NCI-H2196 treated with DMSO at 0.1 percent for 48 hours (cell line): ENCODE measurements around the gene SEMA3E.
A peak's percentile ranks its signal among the peaks of the same experiment; 100 is the strongest.
"Not testable (repeated sequence)": the region's sequence is repeated elsewhere in the genome, so short reads cannot be mapped to it uniquely, and the experiment has no call there.

Experiments
- DNase-seq: peaks from one replicate; lab custom pipeline; 2025; ENCODE audit not compliant: unreplicated experiment; lab: John Stamatoyannopoulos, UW

SEMA3E gene

DNA sequence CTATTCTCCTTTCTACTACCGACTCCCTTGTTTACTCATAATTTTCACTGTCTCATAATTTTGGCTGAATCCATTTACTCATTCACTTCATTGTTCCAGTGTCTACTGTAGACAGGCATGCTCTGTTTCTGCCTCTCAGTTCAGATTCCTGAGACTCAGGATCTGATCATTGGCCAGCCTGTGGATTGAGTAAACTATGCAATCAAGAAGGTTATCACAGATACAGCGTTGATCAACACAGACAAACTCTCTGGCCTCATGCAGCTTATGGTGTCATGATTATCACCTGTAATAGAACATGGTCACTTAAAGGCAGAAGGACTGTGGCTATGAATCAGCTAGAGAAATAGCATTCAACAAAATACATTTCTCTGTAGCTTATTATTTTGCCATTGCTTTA lies 86.0 kb downstream of the SEMA3E start:
- DNase-seq = no peak

DNA sequence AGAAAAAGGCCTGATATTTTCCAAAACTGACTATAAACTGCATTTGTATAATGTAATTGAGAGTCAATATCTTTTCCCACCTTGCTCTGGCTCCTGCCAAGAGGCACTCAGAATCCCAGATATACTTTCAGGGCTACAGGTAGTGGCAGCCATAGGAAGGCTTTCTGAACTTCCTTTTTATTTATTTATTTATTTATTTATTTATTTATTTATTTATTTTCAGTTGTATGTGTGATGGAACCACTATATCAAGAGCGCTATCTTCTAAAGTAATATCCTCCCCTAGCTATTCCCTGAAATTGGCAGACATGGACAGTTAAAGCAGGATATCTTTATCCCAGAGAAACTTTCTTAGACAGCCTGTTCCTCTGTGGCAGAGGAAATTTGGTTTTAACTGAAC lies 86.7 kb downstream of the SEMA3E start:
- no peak for DNase-seq

DNA sequence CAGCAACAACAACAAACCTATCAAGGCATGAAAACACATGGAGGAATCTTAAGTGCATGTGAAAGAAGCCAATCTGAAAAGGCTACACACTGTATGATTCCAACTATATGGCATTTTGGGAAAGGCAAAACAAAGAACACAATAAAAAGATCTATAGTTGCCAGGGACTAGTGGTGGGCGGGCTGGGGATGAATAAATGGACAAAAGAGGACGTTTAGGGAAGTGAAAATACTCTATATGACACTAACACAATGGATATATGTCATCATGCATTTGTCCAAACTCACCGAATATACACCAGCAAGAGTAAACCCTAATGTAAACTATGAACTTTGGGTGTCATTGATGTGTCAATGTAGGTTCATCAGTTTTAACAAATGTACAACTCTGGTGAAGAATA lies 89.1 kb downstream of the SEMA3E start:
- no peak for DNase-seq

DNA sequence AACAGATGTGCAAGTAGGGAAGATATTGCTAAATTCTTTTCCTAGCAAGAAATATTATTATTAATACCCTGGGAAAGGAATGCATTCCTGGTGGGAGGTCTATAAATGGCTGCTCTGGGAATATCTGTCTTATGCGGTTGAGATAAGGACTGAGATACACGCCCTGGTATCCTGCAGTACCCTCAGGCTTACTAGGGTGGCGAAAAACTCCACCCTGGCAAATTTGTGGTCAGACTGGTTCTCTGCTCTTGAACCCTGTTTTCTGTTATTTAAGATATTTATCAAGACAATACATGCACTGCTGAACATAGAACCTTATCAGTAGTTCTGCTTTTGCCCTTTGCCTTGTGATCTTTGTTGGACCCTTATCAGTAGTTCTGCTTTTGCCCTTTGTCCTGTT lies 96.4 kb downstream of the SEMA3E start:
- DNase-seq = not testable (repeated sequence)

DNA sequence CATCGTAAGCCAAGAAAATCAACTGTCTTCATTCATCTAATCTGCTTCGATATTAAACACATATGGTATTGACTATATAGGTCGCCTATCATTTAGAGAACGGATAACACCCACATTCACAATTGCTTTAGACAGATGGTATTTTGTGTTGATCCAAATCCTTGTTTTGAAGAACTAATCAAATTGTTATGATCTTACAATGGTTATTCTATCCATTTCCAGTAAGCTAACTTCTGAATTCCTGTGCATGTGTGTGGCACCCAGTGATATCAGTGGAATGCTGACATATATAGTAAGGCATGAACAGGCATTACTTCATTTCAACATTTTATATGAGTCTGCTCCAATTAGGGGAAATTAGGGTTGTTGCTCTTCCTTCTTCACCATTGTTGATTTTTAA lies 98.8 kb downstream of the SEMA3E start:
- DNase-seq = no peak

DNA sequence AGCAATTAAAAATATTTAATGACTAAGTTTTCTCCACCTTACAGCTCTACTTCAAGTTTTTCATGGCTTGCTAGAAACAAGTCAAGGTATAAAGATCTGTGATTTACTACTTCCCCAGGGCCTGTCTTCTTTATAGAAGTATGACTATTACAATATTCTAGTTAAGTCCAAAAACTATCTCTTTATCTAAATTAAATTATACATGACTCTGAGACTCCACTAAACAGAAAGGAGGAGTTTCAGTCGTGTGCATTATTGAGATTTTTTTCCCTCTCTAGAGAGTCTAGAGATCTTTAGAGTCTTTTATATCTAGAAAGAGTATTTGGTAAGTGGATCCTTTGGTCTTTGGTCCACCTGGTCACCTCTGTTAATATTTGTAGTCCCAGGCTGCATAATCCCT lies 100.7 kb downstream of the SEMA3E start:
- no peak for DNase-seq

DNA sequence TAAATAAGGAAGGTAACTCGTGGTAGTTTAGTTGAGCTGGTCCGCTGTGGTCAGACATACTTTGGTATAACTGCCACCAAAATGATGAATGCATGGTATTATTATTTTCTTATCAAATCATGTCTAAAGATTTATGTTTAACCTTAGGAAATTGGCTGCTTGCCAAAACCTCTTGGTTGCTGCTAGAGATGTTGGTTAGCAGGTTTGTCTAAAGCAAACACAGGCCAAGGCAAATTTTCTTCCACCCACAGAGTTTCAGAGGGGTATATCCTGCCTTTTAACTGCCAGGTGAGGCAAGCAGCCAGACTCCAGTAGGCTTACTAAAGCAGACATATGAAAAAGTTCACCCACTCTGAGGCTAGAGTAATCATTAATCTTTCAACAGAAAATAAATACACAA lies 101.4 kb downstream of the SEMA3E start:
- peak; percentile 5 for DNase-seq

DNA sequence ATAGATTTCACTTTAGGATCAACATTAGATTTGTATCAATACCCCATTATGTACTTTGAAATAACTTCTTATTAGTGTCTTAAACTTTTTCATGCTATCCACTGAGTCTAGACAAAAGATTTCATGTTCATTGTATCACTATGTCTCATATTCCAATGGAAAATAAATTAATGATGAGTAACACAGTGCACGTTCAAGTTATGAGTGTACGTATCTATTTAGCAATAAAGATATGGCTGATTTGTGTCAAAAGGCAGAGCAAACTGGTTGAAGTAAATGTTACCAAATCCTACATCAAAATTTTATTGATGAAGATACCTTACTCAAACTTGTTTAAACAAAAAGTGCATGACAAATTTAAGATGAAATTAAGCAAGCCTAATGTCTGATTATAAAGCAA lies 102.4 kb downstream of the SEMA3E start:
- no peak for DNase-seq

DNA sequence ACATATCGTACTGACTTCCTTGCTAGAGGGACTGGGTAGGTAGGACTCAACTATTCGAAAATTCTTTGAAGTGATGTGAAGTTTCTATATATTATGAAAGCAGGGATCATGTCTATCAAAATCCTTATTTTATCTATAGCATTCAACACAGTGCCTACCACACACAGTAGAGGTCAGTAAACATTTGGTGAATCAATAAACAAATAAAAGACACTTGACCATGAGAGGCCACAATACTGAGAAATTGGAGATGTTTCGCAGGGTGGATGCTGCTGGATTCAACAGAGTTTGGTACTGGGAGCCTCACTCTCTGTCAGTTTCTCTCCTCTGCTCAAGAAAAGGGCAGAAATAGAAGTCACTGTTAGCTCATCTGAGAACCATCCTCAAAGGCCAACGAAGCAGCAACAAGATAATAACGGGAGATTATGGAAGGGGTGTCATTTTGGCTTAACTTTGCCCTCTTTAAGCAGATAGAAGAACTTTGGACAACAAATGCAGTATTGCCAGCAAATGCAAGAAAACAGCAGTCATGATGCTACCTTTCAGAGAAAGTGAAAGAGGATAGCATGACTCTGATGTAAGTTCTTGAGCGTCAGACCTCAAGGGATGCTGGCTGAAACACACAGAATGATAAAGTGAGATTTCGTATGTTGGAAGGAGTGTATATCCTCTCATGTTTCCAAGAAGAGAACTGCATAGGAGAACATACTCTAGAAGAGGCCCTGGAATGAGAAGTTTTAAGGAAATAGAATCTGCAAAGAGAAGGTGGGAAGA lies 107.6 kb downstream of the SEMA3E start:
- DNase-seq = no peak

DNA sequence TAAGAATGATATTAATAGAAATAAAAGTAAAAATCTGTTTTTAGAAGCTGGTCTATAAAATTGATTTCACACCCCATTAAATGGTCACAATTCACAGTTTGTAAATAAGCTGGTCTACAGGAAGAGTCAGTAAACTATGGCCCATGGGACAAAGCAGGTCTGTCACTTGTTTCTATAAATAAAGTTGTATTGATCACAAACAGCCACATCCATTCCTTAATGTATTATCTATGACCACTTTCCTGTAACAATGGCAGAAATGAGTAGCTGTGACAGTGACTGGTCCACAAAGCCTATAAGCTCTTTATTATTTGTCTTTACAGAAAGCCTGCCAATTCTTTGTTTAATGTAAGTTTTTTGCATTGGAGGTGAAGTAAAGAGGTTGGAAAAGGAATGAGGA lies 114.5 kb downstream of the SEMA3E start:
- DNase-seq = no peak

DNA sequence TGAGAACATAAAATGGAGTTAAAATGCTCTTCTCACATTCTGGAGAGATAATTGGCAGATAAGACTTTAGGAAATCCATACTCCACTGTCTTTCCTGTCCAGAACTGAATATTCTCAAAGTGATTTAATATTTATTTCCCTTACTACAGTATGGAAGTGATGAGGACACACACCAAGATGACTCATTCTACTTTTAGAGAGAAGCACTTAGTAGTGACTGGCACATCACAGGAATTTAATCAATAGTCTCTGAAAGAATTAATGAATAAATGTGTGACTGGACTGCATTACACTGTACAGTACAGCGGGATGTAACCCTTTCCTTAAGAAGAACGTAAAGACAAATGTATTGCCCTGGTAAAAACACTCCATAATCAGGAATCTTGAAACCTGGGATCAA lies 116.7 kb downstream of the SEMA3E start:
- DNase-seq = no peak

DNA sequence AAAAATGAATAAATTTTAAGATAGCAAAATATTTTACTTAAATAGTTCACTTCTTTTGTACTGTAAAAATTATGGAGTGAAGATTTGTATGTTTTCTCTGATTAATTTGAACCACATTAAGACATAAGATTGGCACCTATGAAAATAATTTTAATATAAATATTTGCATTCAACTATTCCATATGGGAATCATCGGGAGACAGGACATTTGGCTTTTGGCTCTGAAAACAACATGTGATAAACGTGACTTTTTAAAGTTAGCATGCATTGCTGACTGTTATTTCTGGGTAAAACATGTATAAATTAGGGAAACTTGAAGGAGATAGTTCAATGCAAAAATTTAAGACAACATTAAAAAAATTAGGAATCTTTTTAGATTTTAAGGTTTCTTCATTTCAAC lies 117.2 kb downstream of the SEMA3E start:
- no peak for DNase-seq

DNA sequence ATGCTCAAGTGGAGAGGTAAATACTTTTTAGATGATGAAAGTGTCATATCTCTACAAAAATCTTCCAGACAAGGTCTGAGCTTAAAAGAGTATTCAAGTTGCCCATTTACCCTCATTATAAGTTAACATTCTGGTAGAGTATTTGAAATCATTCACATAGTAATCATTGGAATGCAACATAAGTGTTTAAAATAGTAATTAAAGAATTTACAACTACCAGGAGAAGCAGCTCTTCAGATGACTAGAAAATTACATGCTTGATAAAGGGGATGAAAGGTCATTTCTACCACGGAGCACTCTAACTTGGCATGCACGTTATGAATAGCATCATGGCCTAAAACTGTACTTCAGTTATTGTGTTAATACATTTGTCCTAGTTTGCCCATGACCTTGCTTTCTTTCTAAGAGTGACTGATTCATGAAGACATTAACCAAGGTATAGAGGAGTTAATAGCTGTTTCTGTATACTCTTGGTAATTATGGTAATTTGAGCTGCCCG lies 120.0 kb downstream of the SEMA3E start:
- no peak for DNase-seq

DNA sequence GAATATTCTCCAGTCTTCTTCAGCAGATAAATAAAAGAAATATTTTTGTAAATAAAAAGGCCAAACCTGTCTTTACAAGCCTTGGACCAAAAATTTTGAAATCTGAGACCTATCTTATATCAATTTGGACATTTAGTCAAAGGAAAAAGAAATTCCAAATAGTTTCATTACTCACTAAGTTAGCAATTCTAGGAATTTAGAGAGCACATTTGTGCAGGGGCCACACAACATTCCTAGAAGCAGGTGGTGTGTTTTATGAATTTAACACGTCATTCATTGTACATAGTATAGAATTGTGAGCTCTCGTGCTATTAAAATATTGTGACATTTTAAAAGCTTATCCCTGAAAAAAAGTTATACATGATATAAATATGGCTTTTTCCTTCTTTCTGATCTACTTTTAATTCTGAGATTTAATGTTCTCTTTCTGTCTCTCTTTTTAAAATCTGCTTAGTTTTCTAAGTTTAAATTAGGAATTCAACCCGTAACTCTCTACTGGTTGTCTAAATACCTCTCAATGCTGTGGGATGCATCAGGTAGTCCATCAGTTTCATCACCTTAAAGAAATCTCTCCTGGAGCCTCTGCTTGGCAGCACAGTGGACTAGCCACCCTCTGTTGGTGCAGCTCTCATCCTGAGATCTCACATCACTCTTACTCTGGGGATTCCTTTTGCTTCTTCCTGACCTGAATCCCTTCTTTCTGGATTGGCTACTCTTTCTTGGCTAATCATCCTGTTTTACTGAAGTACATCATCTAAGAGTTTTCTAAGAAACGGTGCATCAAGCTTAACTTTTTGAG lies 124.5 kb downstream of the SEMA3E start:
- DNase-seq = no peak

DNA sequence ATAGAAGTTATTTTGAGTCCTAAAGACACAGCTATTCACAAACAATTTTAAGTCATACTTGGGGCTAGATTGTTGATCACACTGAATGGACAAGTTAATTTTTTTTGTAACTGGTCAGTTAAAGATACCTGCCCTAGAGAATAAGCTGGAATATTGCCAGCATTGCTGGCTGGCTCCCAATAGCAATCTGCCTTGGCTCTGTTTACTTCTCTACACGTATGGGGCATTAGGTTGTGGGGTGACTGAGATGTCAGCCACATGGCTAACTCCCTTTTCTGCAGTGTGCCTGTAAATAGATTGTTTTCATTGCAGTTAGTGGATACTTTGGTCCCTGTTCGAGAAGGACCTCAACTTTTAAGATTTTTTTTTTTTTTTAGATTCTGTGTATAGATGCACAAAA lies 128.2 kb downstream of the SEMA3E start:
- no peak for DNase-seq

DNA sequence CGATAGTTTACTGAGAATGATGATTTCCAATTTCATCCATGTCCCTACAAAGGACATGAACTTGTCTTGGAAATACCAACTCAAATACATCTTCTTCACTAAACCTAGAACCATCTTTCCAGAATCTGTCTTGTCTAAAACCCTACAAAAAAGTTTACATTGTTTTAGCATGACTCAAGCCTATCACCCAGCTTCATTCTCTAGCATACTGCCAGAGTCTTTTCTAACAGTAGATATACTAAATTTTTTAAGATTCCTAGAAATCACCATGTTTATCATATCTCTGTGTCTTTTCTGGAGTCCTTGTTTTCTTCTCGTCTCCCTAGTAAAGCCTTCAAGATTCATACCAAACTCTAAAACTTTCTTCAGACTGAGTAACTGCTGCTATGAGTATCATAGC lies 129.7 kb downstream of the SEMA3E start:
- DNase-seq = no peak

DNA sequence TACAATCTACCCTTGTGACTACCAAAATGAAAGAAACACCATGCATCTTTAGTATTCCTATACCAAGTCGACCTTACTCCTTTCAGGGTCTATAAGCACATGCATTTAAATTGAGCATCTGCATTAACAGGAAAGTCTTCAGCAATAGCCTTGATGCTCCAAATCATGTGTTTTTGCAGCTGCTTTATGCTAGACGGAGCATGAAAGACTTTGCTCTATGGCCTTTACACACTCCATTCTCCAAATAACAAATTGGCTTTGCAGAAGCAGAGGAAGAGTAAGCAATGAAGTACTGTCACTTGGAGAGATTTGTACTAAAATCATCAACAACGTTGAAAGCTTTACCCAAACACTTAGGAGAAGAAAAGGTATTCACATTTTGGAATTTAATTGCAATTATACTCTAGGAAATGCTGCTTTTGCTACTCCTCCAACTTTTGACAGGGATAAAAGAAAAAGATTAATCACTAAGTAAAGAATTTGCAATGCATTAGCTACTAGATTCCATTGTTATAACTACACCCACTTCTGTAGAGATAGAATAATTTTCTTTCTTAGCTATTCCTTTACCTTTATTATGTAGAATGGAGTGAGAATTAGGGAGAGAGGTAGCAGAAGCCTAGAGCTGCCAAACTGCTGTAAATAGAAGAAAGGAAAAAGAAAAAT lies 131.8 kb downstream of the SEMA3E start:
- no peak for DNase-seq

DNA sequence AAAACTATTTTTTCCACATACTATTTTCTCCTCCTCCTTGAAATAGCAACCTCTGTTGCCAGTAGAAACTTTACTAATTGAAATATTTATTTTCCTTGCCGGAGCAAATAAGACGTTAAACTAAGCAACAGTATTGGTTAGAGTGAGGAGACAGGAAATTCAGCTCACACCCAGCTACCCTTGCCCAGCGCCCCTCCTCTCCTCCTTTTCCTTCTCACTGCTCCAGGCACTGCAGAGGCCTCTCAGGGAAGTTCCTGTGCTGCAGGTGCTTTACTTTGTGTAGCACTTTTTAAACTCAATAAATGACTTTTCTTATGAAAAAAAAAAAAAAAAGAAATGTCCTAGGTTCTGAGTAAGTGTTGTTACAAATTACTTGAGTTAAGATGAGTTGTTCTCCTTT lies 134.0 kb downstream of the SEMA3E start:
- DNase-seq = no peak

DNA sequence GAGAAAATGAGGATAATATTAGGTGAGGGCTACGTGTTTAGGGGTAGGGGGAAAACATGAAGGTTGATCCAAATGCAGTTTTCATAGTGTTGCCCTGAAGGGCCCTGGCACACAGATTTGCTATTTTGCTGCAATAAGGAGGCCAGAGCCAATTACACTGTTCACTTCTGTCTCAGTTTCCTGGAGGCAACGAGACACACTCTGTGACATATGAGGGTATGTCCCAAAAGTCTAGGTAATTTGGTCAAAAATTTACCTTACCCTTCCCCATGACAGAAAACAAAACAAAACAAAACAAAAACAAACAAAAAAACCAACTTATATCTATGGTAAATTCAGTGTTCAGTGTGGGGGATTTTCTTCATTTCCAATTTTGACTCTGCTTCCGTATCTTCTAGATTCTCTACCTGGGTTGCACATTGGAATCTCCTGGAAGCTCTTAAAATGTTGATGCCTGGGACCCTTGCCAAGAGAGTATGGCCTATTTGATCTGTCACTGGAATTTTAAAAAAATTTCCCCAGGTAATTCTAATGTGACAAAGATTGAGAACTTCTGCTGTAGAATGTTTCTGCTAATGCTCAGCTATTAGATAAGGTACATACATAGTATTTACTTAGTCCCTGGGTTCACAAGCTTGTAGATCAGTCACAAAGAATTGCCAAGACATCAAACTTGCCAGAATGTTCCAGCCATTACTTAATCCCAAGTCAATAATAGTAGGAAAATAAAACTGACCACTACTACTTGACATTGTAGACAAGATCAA lies 139.5 kb downstream of the SEMA3E start:
- no peak for DNase-seq

DNA sequence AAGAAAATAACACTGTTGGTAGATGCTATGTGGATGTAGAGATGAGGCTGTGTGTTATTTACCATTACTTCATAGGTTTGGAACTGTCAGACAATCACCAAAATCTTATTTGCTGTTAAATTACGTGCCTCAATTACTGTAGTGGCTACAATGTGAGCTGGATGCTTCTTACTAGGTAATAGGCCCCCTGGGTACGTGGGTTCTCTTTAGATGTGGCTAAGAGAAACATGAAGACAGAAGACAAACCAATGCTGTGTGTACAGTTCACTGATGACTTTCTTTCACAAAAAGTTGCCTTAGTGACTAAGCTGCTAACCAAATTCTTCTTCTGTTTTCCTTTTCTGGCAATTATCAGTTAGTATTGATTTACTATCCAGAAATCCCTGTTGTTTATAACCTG lies 144.6 kb downstream of the SEMA3E start:
- no peak for DNase-seq

DNA sequence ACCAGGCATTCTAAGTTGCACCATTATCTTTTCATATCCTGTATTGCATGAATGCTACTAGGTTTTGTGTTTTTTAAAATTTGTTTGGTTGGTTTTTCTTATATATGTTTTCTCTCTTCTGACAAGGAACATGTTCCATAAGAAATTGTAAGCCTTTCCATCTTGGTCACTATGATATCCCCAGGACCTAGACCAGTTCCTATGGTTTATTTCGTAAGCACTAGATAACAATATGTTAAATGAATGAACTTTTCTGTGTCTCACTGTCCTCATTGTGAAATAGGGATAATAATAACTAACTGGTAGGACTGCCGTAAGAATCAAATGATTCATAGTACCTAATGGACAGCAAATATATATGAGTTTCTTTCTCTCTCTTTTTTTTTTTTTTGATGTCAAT lies 146.3 kb downstream of the SEMA3E start:
- no peak for DNase-seq
